ENCODE data around the gene KRT38. TPM values are rescaled to one million over a fixed set of nuclear protein-coding genes. Genes with fewer than 3 reads are reported as not detected.

The KRT38 gene
- total RNA-seq, 6 donors from 2014 or later = not detected

- no peak for TF ChIP-seq POLR2AphosphoS5 (IDR thresholded peaks at IDR 0.05)
- TF ChIP-seq EP300 (IDR thresholded peaks at IDR 0.05) = no peak
- TF ChIP-seq POLR2A (IDR thresholded peaks at IDR 0.05) = no peak
- TF ChIP-seq CTCF (IDR thresholded peaks at IDR 0.05) = no peak
Observed at GRCh38 chr17:41415833-41416335, 24.9 kb downstream of the KRT38 start.

GRCh38 chr17:41415411-41415810 is 25.4 kb downstream of the KRT38 start:
- no peak for TF ChIP-seq POLR2A (IDR thresholded peaks at IDR 0.05)
- no peak for TF ChIP-seq CTCF (IDR thresholded peaks at IDR 0.05)
- no peak for TF ChIP-seq EP300 (IDR thresholded peaks at IDR 0.05)
- no peak for TF ChIP-seq POLR2AphosphoS5 (IDR thresholded peaks at IDR 0.05)
- Histone ChIP-seq H3K27ac (no peak overlapping the region), H3K9me3 (no peaks in the 10 kb centered on the region), H3K36me3 (no peaks in the 10 kb centered on the region), H3K4me1 (peaks cover 0 to 9% (median 2%) of the 10 kb centered on the region in 4 donors), H3K27me3 (no peaks in the 10 kb centered on the region), H3K4me3 (no peak overlapping the region)
- ATAC-seq (ENCODE audit: low FRiP score in 2 of 2) (no peak), DNase-seq (no peak)
- 68% methylated on average over 4 of the region's 4 CpGs for WGBS, 2 donors

More at GRCh38 chr17:41415833-41416335, 24.9 kb downstream of the KRT38 start:
- no peak overlapping the region for H3K27ac ChIP-seq
- 69 to 82% methylated on average over 3 of the region's 3 CpGs for WGBS, 2 donors
- ATAC-seq (ENCODE audit: low FRiP score in 2 of 2) = peak; percentile 54 to 56
- H3K36me3 ChIP-seq = no peaks in the 10 kb centered on the region
- no peaks in the 10 kb centered on the region for H3K9me3 ChIP-seq
- no peak overlapping the region for H3K4me3 ChIP-seq
- H3K4me1 ChIP-seq = peaks cover 0 to 9% (median 2%) of the 10 kb centered on the region in 4 donors
- DNase-seq = no peak
- no peaks in the 10 kb centered on the region for H3K27me3 ChIP-seq

- no peak for ATAC-seq (ENCODE audit: low FRiP score in 2 of 2)
- H3K9me3 ChIP-seq = no peaks in the 10 kb centered on the region
- no peak overlapping the region for H3K4me3 ChIP-seq
- H3K27me3 ChIP-seq = no peaks in the 10 kb centered on the region
- DNase-seq = no peak
- peaks cover 0 to 9% (median 2%) of the 10 kb centered on the region in 4 donors for H3K4me1 ChIP-seq
- no peaks in the 10 kb centered on the region for H3K36me3 ChIP-seq
- 79 to 83% methylated on average over 2 of the region's 2 CpGs for WGBS, 2 donors
- H3K27ac ChIP-seq = no peak overlapping the region
- no peak for TF ChIP-seq POLR2AphosphoS5 (IDR thresholded peaks at IDR 0.05)
- TF ChIP-seq CTCF (IDR thresholded peaks at IDR 0.05) = no peak
- TF ChIP-seq POLR2A (IDR thresholded peaks at IDR 0.05) = no peak
- TF ChIP-seq EP300 (IDR thresholded peaks at IDR 0.05) = no peak
Observed at GRCh38 chr17:41413982-41414381, 26.8 kb downstream of the KRT38 start.

DNA sequence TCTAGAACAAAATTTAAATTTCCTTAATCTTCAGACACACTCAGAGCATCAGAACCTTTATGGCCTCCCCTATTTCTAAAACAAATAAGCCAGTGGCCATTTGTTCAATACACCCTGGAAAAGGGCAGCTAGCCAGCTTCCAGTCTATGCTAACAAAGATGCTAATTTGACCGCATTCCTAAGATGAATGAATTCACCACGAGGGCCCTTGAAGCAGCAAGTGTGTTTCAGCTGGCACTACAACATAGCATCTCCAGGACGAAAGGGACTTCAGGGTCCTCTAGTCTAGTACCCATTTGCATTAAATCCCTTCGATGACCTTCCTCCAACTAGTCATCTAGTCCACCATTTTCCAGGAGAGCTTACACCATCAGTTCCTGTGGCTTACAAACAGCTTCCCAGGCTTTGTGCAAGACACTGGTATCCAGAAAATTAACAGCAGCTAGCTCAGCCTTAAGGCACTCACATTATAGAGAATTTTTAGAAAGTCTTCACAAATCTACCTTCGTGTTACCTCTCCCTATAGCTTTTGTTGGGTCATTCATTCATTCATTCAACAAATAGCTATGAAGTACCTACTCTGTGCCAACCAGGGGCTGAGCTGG is 27.3 kb downstream of the KRT38 start:
- Histone ChIP-seq H3K4me3 (no peak overlapping the region), H3K27me3 (no peaks in the 10 kb centered on the region), H3K4me1 (peaks cover 0 to 9% (median 2%) of the 10 kb centered on the region in 4 donors), H3K9me3 (no peaks in the 10 kb centered on the region), H3K36me3 (no peaks in the 10 kb centered on the region), H3K27ac (no peak overlapping the region)
- ATAC-seq (ENCODE audit: low FRiP score in 2 of 2) (peak in 1 of 2 donors; percentile 54), DNase-seq (peak in 1 of 2 donors; percentile 39)
- TF ChIP-seq POLR2A (IDR thresholded peaks at IDR 0.05) (no peak), POLR2AphosphoS5 (IDR thresholded peaks at IDR 0.05) (no peak), EP300 (IDR thresholded peaks at IDR 0.05) (no peak)
- WGBS, 2 donors = 44 to 45% methylated on average over 5 of the region's 5 CpGs

- no peak for ATAC-seq (ENCODE audit: low FRiP score in 2 of 2)
- Histone ChIP-seq H3K27ac (no peak overlapping the region), H3K27me3 (no peaks in the 10 kb centered on the region), H3K9me3 (no peaks in the 10 kb centered on the region), H3K4me1 (peaks cover 0 to 5% (median under 1%) of the 10 kb centered on the region in 4 donors), H3K36me3 (no peaks in the 10 kb centered on the region), H3K4me3 (no peak overlapping the region)
- WGBS, 2 donors = 95 to 97% methylated on average over 18 to 20 of the region's 20 CpGs
- TF ChIP-seq POLR2A (IDR thresholded peaks at IDR 0.05) (no peak), CTCF (IDR thresholded peaks at IDR 0.05) (no peak), POLR2AphosphoS5 (IDR thresholded peaks at IDR 0.05) (no peak), EP300 (IDR thresholded peaks at IDR 0.05) (no peak)
- peak in 1 of 2 donors; percentile 38 for DNase-seq
Observed at GRCh38 chr17:41411072-41411840, 29.5 kb downstream of the KRT38 start.
